Measurements from ENCODE around the gene HLA-DPA1.

The HLA-DPA1 gene

DNA sequence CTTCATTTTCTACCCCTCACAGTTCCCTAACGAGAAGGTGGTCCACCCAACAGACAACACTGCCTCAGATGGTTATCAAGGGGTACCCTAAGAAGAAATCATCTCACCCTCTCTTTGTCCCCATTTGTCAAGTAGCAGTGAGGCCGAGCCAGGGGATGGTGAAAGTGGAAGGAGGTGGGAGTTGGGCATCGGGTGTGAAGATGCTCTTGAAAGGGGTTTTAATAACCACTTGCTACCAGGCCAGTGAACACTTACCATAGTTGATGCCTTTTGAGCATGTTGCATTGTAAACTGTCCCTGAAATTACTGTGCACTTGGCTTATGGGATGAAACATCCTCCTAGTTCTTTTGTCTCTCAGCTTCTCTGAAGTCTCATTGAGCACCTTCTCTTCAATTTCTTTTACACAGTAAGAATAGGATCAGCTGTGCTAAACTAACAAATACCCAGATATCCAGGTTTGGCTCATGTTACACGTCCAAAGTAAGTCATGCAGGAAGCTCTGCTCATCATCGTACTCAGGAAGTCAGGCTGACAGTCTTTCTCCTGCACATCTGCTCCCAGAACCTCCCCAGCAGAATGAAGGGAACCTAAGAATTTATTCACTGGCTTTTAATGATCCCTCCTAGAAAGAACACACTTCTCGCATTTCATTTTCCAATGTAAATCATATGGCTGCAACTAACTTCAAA, 15.6 kb upstream of the HLA-DPA1 start:
- no peak for DNase-seq (ENCODE audit: low read depth in 3 of 3)

DNA sequence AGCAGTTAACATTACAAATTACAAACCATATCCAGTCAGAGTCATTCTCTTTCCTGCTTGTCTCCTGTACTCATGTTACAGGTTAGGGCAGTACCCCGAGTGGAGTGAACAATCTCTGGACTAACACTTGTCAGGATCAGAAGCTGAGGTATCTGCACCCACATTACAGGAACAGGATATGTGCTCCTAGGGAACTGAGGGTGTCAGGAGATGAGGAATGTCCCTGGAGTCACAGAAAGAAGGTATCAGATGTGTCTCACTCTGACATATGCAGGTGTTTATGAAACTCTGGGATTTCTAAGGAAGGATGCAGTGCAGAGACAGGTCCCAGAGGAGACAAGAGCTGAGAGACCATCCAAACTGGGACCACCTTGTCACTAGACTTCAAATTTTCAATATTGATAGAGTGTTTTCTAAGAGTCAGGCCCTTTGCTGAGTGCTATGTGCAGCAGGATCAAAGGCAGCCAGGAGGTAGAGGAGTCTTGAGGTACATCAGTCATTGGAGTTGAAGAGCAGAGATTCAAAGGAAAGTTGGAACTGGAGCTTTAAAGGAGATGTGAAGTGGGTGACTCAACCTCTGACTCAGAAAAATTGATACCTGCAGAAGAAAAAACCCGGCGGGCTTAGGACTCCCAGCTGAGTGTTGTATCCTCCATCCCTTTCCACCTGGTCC, 14.9 kb upstream of the HLA-DPA1 start:
- DNase-seq (ENCODE audit: low read depth in 3 of 3), result no peak

DNA sequence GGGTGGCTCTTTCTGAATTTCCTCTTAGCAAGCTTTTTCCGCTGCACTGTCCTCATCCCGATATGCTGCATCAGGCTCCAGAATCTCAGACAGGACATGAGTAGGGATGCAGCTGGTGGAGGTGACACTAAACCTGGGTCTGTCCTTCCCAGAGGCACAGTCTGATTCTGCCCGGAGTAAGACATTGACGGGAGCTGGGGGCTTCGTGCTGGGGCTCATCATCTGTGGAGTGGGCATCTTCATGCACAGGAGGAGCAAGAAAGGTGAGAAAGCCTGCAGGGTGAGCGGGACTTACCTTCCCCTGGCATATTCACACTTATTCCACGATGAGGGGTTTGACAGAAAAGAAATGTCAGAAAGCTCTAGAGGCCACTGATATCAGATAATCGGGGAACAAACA, 12.2 kb upstream of the HLA-DPA1 start:
- no peak for DNase-seq (ENCODE audit: low read depth in 3 of 3)

GRCh38 chr6:33082702-33083101, 9.3 kb upstream of the HLA-DPA1 start:
- no peak for DNase-seq (ENCODE audit: low read depth in 3 of 3)

- no peak for DNase-seq (ENCODE audit: low read depth in 3 of 3)
Measured at GRCh38 chr6:33081098-33081824, 7.8 kb upstream of the HLA-DPA1 start.

DNA sequence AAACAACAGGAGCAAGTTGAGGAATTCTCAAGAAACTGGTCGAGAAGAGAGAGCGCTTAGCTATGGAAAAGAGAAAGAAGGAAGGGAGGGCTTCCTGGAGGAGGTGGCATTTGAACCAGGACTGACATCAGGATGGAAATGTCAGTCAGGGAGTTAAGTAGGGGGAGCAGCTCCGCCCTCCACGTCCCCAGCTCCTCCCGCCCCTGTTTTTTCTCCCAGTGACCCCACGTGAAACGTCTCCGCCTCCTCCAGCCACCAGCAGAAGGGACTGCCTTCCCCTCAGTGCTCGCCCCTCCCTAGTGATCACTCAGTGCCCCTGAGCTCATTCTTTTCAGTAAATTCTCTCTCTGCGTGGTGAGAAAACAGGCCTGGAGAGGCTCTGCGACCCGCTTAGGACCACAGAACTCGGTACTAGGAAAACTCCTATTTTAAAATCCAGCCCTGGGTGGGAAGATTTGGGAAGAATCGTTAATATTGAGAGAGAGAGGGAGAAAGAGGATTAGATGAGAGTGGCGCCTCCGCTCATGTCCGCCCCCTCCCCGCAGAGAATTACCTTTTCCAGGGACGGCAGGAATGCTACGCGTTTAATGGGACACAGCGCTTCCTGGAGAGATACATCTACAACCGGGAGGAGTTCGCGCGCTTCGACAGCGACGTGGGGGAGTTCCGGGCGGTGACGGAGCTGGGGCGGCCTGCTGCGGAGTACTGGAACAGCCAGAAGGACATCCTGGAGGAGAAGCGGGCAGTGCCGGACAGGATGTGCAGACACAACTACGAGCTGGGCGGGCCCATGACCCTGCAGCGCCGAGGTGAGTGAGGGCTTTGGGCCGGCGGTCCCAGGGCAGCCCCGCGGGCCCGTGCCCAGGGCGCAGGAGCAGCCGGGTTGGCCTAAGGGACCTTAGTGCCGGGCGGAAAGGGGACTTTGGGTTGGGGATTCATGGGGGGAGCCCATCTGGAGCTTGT, 7.0 kb upstream of the HLA-DPA1 start:
- DNase-seq (ENCODE audit: low read depth in 3 of 3), result no peak

DNA sequence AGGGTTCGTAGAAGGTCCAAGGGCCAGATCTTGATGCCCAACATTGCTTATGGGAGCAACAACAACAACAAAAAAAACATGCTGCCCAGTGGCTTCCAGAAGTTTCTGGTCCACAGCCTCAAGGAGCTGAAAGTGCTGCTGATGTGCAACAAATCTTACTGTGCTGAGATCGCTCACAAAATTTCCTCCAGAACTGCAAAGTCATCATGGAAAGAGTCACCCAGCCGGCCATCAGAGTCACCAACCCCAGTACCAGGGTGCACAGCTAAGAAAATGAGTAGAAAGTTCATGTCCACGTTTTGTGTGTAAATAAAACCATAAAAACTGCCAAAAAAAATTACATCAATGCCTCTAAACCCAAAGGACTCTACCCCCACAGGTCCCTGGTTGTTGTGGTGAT, 6.1 kb upstream of the HLA-DPA1 start:
- no peak for DNase-seq (ENCODE audit: low read depth in 3 of 3)

GRCh38 chr6:33078919-33079521, 5.6 kb upstream of the HLA-DPA1 start:
- no peak for DNase-seq (ENCODE audit: low read depth in 3 of 3)

- DNase-seq (ENCODE audit: low read depth in 3 of 3), result no peak
Measured at GRCh38 chr6:33078442-33078841, 5.0 kb upstream of the HLA-DPA1 start.

GRCh38 chr6:33077908-33078307, 4.5 kb upstream of the HLA-DPA1 start:
- no peak for DNase-seq (ENCODE audit: low read depth in 3 of 3)

GRCh38 chr6:33076406-33076934, 3.0 kb upstream of the HLA-DPA1 start:
- no peak for DNase-seq (ENCODE audit: low read depth in 3 of 3)

DNA sequence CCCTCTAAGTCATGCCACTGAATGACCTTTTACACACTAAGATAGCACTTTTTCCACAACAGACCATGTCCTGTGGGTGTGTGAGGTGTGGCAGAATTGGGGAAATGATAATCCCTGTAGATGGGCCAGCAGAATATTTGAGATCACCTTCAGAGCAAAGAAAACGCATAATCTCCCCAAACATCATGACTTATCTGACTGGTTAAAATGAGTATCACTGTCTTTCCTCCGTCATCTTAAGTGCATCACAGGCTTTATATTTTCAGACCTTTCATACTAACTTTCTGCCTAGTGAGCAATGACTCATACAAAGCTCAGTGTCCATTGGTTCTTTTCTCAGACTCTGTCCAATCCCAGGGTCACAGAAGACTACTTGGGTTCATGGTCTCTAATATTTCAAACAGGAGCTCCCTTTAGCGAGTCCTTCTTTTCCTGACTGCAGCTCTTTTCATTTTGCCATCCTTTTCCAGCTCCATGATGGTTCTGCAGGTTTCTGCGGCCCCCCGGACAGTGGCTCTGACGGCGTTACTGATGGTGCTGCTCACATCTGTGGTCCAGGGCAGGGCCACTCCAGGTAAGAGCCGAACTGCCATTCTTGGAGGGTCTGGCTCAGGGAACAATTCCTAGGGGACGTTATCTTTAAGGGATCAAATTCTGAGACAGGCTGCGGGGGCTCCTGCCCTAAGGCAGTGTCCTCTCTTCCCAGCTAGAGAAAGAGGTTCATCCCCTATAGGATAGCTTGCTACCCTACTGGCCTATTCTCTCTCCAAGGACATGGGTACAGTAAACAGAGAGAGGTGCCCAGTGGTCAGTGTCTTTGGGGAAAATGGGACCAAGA, 2.3 kb upstream of the HLA-DPA1 start, which contains the start of gene HLA-DPB1:
HLA-DPB1 (plus strand) TSS at position 423 of the 838 bp plus-strand sequence; CDS start at position 475, 52 bp downstream.
- no peak for DNase-seq (ENCODE audit: low read depth in 3 of 3)

GRCh38 chr6:33075208-33075567, 1.7 kb upstream of the HLA-DPA1 start:
- no peak for DNase-seq (ENCODE audit: low read depth in 3 of 3)

DNA sequence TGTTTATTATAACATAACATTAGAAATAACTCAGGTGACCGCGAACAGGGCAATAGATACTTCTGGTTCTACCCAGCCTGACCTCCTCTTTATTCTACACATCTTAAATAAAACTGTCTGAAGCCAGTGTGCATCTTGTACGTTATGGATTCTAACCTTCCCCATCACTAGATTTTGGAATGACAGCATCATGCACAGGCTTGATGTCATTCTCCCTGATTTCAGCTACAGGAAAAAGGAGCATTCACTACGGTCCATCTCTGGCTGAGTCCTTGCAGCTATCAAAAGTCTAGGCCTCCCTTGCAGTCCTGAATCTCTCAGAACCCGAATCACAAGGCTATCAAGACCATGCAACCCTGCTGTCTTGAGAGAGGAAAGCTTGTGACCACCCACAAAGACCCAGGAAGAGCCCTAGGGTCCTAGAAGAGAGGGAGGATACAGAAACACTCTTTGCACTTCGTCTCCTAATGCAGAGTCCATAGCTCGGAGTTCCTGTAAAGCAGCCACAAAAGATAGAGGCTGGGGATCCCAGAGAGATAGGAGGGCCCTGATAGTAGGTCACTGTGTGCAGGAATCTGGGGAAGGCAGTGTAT, 845 bp downstream of the HLA-DPA1 start:
- DNase-seq (ENCODE audit: low read depth in 3 of 3), result no peak

GRCh38 chr6:33071569-33071968, 1.9 kb downstream of the HLA-DPA1 start:
- DNase-seq (ENCODE audit: low read depth in 3 of 3), result no peak

- DNase-seq (ENCODE audit: low read depth in 3 of 3), result no peak
Measured at GRCh38 chr6:33070909-33071308, 2.5 kb downstream of the HLA-DPA1 start.

GRCh38 chr6:33069021-33069738, 4.3 kb downstream of the HLA-DPA1 start:
- DNase-seq (ENCODE audit: low read depth in 3 of 3), result no peak

DNA sequence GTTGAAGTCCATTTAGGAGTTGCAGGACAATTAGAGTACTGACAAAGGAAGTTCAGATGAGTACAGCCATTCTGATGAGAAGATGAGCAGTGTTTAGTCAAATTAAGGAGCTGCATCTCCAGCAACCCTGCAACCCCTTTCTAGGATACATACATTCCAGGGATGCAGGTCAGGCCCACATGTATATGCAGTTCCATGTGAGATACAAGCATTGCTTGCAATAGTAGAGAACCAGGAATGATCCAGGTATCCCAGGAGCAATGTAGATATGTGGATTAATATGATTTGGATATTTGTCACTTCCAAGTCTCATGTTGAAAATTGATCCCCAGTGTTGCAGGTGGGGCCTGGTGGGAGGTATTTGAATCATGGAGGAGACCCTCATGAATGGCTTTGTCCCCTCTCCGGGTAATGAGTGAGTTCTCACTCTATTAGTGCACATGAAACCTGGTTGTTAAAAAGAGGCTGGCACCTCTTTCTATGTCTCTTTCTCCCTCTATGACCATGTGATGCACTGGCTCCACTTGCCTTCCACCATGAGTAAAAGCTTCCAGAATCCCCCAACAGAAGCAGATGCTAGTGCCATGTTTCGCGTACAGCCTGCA, 6.4 kb downstream of the HLA-DPA1 start:
- DNase-seq (ENCODE audit: low read depth in 3 of 3), result no peak

DNA sequence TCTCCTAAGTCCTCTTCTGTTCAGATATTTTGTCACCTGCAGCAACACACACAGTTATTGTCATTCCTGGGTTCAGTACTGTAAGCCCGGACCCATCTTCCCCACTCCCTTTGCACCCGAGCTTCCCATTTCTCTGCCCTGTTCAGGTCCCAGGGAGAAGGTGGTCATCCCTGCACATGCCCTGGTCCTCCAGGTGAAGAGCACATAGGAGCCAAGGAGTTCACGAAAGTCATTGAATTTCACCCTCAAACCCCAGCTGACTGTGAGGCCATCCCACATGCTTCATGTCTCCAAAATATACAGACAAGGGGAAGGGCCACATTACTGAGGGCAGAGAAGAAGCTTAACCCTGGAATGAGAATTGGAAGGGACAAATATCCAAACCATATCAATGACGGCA, 8.1 kb downstream of the HLA-DPA1 start:
- DNase-seq (ENCODE audit: low read depth in 3 of 3), result no peak
